HepG2 (cell line): Measurements from ENCODE around the gene APBB2.

Experiments
- CTCF ChIP-seq: sonication (generic); formaldehyde crosslinking; IDR thresholded peaks from 2 replicates; pipeline ENCODE4 v1.5.0; 2020; ENCODE audit warnings: mild to moderate bottlenecking, missing genetic modification reagents, moderate library complexity
- NCOR1 ChIP-seq: fragments of 200-600 bp; sonication (generic); IDR thresholded peaks from 2 replicates; pipeline ENCODE4 v1.7.0; 2017; ENCODE audit warnings: antibody characterized with exemption, low read length, borderline replicate concordance
- NR2F1 ChIP-seq, 2 experiments: fragments of 450-650 bp in 1 of 2; formaldehyde crosslinking in 1 of 2; IDR thresholded peaks; 2 replicates each; pipeline versions ENCODE4 v1.5.0 to v1.6.1; 2016 to 2020; ENCODE audit warnings: mild to moderate bottlenecking in 1 of 2, missing compliant biosample characterization in 1 of 2, missing genetic modification reagents in 1 of 2, moderate library complexity in 1 of 2
- POLR2A ChIP-seq, 2 experiments: IDR thresholded peaks; 2 replicates each; pipeline ENCODE4 v1.6.1; 2011; ENCODE audit warnings: low read depth in 2 of 2, low read length in 2 of 2, mild to moderate bottlenecking in 1 of 2, moderate library complexity in 1 of 2; ENCODE audit not compliant: insufficient read depth in 1 of 2
- POLR2AphosphoS2 ChIP-seq: IDR thresholded peaks from 2 replicates; pipeline ENCODE4 v1.6.1; 2011; ENCODE audit warnings: low read depth, low read length, improper control_type of control experiment
- POLR2AphosphoS5 ChIP-seq: IDR thresholded peaks from 2 replicates; pipeline ENCODE4 v1.6.1; 2012; ENCODE audit warnings: low read depth, low read length
- ZNF362 ChIP-seq: sonication (generic); formaldehyde crosslinking; IDR thresholded peaks from 2 replicates; pipeline ENCODE4 v1.4.0; 2020; ENCODE audit warnings: missing genetic modification reagents, mild to moderate bottlenecking, borderline replicate concordance
- ZNF513 ChIP-seq: sonication (generic); formaldehyde crosslinking; conservative IDR thresholded peaks from 2 replicates; pipeline ENCODE4 v1.5.0; 2020; ENCODE audit warnings: missing genetic modification reagents

- TF ChIP-seq ZNF513 (CRISPR knock-in tag), result no peak
- no peak for TF ChIP-seq POLR2AphosphoS2
- no peak for TF ChIP-seq POLR2AphosphoS5
- TF ChIP-seq ZNF362 (CRISPR knock-in tag), result no peak
- TF ChIP-seq POLR2A (IDR thresholded peaks at IDR 0.05; ENCODE audit: insufficient read depth in 1 of 2, low read depth in 2 of 2, low read length in 2 of 2), result no peak
- TF ChIP-seq CTCF, result no peak
- TF ChIP-seq NCOR1, result no peak
- TF ChIP-seq NR2F1 (CRISPR knock-in tag; IDR thresholded peaks at IDR 0.05), result no peak
Measured at GRCh38 chr4:40995850-40996249, 218.5 kb downstream of the APBB2 start.
